GM21526 (cell line): ENCODE data around the gene GPR135.
A peak's percentile ranks its signal among the peaks of the same experiment; 100 is the strongest.

Source experiments
- ATAC-seq: cut with Tn5 transposase; IDR thresholded peaks from one replicate; pipeline ENCODE4 v1.9.1; 2021; ENCODE audit warnings: moderate library complexity; ENCODE audit not compliant: unreplicated experiment, low FRiP score

The GPR135 gene, protein sequence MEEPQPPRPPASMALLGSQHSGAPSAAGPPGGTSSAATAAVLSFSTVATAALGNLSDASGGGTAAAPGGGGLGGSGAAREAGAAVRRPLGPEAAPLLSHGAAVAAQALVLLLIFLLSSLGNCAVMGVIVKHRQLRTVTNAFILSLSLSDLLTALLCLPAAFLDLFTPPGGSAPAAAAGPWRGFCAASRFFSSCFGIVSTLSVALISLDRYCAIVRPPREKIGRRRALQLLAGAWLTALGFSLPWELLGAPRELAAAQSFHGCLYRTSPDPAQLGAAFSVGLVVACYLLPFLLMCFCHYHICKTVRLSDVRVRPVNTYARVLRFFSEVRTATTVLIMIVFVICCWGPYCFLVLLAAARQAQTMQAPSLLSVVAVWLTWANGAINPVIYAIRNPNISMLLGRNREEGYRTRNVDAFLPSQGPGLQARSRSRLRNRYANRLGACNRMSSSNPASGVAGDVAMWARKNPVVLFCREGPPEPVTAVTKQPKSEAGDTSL

DNA sequence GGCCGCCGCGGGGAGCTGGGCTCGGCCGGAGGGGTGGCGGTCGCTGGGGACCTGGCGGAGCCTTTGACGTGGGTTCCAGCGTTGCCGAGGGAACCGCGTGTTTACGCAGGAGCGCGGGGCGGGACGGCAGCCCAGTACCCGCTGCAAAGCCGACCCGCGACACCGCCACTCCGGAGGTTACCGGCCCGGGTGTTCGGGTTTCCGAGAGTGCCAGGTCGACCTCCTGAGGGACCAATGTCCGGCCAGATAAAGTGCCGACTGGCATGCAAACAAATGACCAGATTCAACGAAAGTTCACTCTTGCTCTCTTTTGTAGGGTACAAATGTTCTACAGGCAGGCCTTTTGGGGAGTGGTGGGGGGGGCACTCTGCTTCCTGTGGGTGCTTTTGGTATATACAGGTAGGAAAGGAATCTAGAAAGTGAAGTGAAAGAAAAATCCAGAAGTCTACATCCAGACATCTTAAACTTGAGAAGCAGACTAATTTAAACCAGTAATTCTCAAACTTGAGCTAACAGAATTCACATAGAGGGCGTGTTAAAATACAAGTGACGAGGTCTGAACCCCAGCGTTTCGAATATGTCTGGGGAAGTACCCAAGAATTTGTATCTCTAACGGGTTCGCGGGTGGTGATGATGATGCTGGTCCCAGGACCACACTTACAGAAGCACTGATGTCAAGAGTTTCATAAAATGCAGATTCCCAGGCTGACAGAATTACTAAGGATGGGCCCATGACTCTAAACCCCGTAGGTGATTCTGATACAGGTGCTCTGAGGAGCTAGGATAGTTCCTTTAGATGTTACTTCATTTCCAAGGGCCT lies at the start of gene GPR135:
GPR135 (minus strand) TSS at position 65 of the 820 bp plus-strand sequence. CDS start 154 bp downstream, outside the sequence.
- ATAC-seq = peak; percentile 37

- ATAC-seq = no peak
Measured at GRCh38 chr14:59511916-59512575, 46.9 kb upstream of the GPR135 start.

DNA sequence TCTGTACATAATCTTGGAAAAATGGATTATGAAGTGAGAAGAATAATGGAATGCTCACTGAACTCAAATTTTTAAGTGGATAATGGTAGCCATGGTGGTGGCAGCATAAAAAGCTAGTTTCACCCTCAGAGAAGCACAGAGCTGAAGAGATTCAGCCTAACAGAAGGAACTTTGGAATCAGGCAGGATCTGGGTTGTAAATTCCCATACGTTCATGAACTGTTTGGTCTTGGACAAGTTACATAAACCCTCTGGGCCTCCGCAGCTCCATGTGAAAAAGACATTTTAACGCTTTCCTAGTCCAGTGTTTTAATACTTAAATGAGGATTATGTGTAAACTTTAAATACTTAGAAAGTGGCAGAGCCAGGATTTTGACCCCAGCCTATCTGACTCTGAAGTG lies 45.8 kb upstream of the GPR135 start:
- ATAC-seq = no peak

DNA sequence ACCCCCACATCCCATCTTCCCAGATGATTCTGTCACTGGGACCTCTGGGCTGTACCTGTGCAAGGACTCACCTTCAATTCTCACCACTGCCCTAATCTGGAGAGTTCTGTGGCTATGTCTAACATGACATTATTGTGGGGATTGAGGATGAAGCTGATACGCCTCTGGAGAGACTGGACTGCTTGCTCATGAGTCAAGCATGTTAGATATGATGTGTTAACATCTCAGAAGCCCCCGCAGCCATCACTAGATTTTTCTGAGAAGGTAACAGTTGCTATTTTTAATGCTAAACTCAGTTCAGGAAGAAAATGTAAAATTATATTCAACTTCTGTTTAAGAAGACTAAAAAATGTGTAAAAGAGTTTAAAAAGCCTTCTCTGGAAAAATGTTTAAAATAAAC lies 44.8 kb upstream of the GPR135 start:
- no peak for ATAC-seq

DNA sequence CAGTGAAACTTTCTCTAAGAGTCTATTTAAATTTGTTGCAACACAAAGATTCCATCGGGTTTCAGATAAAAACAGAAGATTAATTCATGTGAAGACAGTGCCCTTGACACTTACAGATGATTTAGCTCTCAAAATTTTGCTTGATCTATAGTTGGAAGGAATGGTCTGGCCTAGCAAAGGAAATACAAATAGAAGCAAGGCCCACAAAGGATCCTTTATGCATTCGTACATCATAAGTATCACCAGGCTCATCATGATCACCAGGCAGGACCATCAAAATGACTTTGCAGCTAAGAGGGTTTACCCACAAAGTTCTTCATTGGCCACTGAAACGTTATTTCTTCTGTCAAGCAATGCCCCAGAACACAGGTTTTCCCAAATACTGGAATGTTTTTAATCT lies 43.9 kb upstream of the GPR135 start:
- no peak for ATAC-seq

GRCh38 chr14:59507752-59508103 lies 42.5 kb upstream of the GPR135 start:
- ATAC-seq = no peak

GRCh38 chr14:59507063-59507751 lies 42.0 kb upstream of the GPR135 start:
- peak; percentile 85 for ATAC-seq

GRCh38 chr14:59503256-59503655 lies 38.1 kb upstream of the GPR135 start:
- ATAC-seq = no peak

- ATAC-seq = no peak
Measured at GRCh38 chr14:59500732-59501131, 35.6 kb upstream of the GPR135 start.

DNA sequence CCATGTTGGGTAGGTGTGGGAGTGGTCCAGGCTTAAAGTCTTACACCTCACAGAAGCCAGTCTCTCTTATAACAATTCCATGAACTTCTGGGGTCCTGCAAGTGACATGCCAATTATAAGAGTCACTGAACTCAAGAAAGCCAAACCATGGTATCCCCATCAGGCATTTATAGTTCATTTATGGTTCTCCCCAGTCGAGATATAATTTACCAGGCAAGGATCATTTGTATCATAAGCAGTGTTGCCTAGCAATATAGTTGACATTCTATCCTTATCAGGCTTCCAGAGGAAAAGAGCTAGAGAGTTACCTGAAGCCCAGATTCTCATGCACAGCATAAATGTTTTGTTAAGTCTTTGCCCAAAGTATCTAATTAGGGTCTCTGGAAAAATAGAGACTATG lies 27.2 kb upstream of the GPR135 start:
- no peak for ATAC-seq

DNA sequence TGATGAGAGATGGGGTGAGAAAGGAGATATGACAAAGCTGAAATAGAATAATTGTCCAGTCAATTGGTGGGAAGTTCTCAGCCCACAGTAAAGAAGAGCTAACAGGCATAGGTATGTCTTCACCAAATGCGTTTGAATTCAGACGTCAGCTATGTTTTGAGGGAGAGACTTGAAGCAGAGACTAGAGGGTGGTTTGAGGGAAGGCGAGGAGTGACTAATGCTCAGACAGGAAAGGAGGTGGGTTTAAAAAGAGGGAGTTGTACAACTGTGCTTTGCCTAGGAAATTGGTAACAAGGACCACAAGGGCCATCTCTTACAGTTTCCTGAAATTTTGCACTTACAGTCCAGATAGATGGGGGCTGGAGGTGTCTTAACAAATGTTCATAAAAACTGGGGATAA lies 25.6 kb upstream of the GPR135 start:
- no peak for ATAC-seq

- peak; percentile 48 for ATAC-seq
Measured at GRCh38 chr14:59484639-59485175, 19.5 kb upstream of the GPR135 start.

- peak; percentile 86 for ATAC-seq
Measured at GRCh38 chr14:59483819-59484638, 18.8 kb upstream of the GPR135 start, which contains the start of the genes JKAMP and L3HYPDH. Gene JKAMP, plus strand, starts transcription at chr14:59484517. Its CDS starts 73 bp downstream, at chr14:59484590. Gene L3HYPDH, minus strand, starts transcription at chr14:59484408. Its CDS starts 92 bp downstream, at chr14:59484316.

DNA sequence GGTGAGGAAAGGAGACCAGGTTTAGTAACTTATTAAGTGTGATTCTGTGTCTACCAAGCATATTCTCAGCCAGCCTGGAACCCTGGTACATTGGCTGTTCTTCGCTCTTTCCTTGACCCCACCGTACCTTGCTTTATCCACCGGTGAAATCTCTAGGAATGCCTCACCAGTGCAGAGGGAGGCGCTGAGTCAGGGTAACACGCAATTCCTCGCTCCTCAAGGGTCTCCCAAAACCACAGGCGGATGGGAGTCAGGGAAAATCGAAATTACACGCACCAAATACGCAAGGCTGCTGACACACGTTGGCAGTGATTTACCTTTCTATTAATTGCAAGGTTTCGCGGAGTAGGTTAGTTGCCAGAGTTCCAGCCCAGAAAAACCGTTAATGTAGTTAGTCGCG lies 18.2 kb upstream of the GPR135 start:
- ATAC-seq = no peak

GRCh38 chr14:59482541-59483331 lies 17.6 kb upstream of the GPR135 start:
- no peak for ATAC-seq

DNA sequence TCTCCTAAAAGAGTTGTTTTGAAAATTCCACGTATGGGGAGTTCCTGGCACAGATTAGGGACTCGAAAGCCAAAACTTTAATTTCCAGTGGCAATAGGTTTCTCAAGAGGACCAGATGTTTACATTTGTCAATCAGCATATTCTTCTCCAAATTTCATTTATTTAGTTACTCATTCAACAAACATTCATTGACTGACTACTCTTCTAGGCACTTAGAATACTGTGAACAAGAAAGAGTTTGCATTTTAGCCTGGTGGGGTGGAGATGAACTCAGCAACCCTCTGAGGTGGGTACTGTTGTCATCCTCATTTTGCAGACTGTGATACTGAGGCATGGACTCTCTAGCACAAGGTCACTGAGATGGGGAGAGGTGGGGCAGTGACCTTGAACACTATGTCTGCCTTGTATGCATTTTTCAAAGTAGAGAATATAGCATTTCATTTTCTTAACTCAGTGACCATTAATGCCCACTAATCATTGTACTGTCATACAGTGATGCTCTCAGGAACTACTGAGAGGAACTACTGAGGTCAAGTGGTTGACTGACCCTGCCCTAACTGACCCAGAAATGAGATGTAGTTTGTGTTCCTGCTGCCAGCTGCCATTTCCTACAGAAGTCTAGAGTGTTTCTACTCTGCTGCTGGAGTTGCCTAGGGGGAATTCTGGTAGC lies 16.8 kb upstream of the GPR135 start:
- ATAC-seq = no peak

GRCh38 chr14:59481407-59481806 lies 16.2 kb upstream of the GPR135 start:
- ATAC-seq = no peak

DNA sequence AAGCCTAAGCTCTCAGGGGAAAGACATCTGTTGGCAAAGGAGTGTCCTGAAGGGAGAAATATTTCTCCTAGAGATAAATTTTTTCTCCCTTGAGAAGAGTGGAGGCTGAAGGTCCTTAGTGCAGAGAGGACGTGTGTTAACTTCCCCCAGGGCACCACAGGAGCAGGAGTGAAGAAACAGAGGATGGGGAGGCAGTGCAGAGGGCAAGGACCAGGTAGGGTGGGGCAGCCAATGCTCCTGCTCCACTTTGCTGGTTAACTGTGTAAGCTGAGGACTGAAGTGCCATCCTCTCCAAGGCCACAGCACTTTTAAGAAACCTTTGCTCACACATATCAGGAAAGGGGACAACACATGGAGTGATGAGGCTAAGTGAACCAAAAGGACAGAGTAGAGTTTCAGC lies 15.0 kb upstream of the GPR135 start:
- no peak for ATAC-seq
